H9 (cell line): ENCODE results near the gene GRIN2D. TPM values are rescaled to one million over a fixed set of nuclear protein-coding genes. Genes with fewer than 3 reads are reported as not detected.

Source experiments
- DNase-seq: peaks from one replicate; pipeline ENCODE4 v3.0.0-alpha.2; 2017
- H2AFZ ChIP-seq: one replicate; pipeline ENCODE4 v1.6.1; 2013; ENCODE audit warnings: mild to moderate bottlenecking, low read length, control low read depth, moderate library complexity
- H2AK5ac ChIP-seq: 2 replicates; pipeline ENCODE4 v1.6.1; 2013; ENCODE audit warnings: low read length, control low read depth, mixed read lengths; ENCODE audit not compliant: insufficient read length
- H2BK120ac ChIP-seq: one replicate; pipeline ENCODE4 v1.6.1; 2013; ENCODE audit warnings: low read depth, mild to moderate bottlenecking, low read length, control low read depth, inconsistent platforms; ENCODE audit not compliant: poor library complexity, severe bottlenecking
- H2BK12ac ChIP-seq: 2 replicates; pipeline ENCODE4 v1.6.1; 2013; ENCODE audit warnings: low read length, control low read depth, mixed read lengths, low read depth; ENCODE audit not compliant: insufficient read length
- H2BK15ac ChIP-seq: 2 replicates; pipeline ENCODE4 v1.6.1; 2013; ENCODE audit warnings: low read depth, low read length, control low read depth
- H2BK20ac ChIP-seq: one replicate; pipeline ENCODE4 v1.6.1; 2013; ENCODE audit warnings: low read depth, mild to moderate bottlenecking, low read length, control low read depth, inconsistent platforms; ENCODE audit not compliant: poor library complexity, severe bottlenecking
- H2BK5ac ChIP-seq: 2 replicates; pipeline ENCODE4 v1.6.1; 2013; ENCODE audit warnings: low read length, control low read depth, mixed read lengths; ENCODE audit not compliant: insufficient read length
- H3K14ac ChIP-seq: 2 replicates; pipeline ENCODE4 v1.6.1; 2013; ENCODE audit warnings: low read length, control low read depth; ENCODE audit not compliant: insufficient read depth
- H3K18ac ChIP-seq: 2 replicates; pipeline ENCODE4 v1.6.1; 2013; ENCODE audit warnings: low read depth, mild to moderate bottlenecking, mixed read lengths, low read length, control low read depth; ENCODE audit not compliant: insufficient read length
- H3K23ac ChIP-seq: 2 replicates; pipeline ENCODE4 v1.6.1; 2013; ENCODE audit warnings: low read length, control low read depth, mixed read lengths, low read depth; ENCODE audit not compliant: insufficient read length
- H3K23me2 ChIP-seq: 2 replicates; pipeline ENCODE4 v1.6.1; 2013; ENCODE audit warnings: low read depth, mild to moderate bottlenecking, mixed read lengths, low read length, control low read depth; ENCODE audit not compliant: insufficient read length, poor library complexity, severe bottlenecking
- H3K27ac ChIP-seq: 2 replicates; pipeline ENCODE4 v1.5.1; 2013; ENCODE audit warnings: low read length, control low read depth, mixed read lengths, low read depth; ENCODE audit not compliant: insufficient read length
- H3K27me3 ChIP-seq: 2 replicates; pipeline ENCODE4 v1.6.1; 2013; ENCODE audit warnings: low read length, control low read depth, inconsistent platforms; ENCODE audit not compliant: insufficient read depth
- H3K4ac ChIP-seq: 2 replicates; pipeline ENCODE4 v1.6.1; 2013; ENCODE audit warnings: low read depth, mild to moderate bottlenecking, control low read depth, inconsistent platforms, low read length, moderate library complexity
- H3K4me1 ChIP-seq: 2 replicates; pipeline ENCODE4 v1.6.1; 2013; ENCODE audit warnings: low read length, control low read depth, inconsistent platforms; ENCODE audit not compliant: insufficient read depth
- H3K4me2 ChIP-seq: 2 replicates; pipeline ENCODE4 v1.6.1; 2013; ENCODE audit warnings: low read length, control low read depth, mixed read lengths; ENCODE audit not compliant: insufficient read length, insufficient read depth
- H3K56ac ChIP-seq: 2 replicates; pipeline ENCODE4 v1.6.1; 2013; ENCODE audit warnings: low read depth, mild to moderate bottlenecking, mixed read lengths, low read length, control low read depth; ENCODE audit not compliant: insufficient read length
- H3K79me1 ChIP-seq: 2 replicates; pipeline ENCODE4 v1.6.1; 2013; ENCODE audit warnings: low read depth, mild to moderate bottlenecking, moderate library complexity, low read length, control low read depth, inconsistent platforms; ENCODE audit not compliant: insufficient read depth, poor library complexity, severe bottlenecking
- H3K79me2 ChIP-seq: 2 replicates; pipeline ENCODE4 v1.6.1; 2013; ENCODE audit warnings: low read length, control low read depth, inconsistent platforms; ENCODE audit not compliant: insufficient read depth
- H3K9ac ChIP-seq: 2 replicates; pipeline ENCODE4 v1.6.1; 2013; ENCODE audit warnings: low read length, control low read depth, mixed read lengths; ENCODE audit not compliant: insufficient read length; ENCODE audit errors: extremely low read depth
- H3K9me3 ChIP-seq: one replicate; pipeline ENCODE4 v1.6.1; 2013; ENCODE audit warnings: low read depth, low read length, inconsistent platforms; ENCODE audit not compliant: control insufficient read depth
- H3T11ph ChIP-seq: one replicate; pipeline ENCODE4 v1.6.1; 2013; ENCODE audit warnings: mild to moderate bottlenecking, low read length, control low read depth, inconsistent platforms
- H4K20me1 ChIP-seq: one replicate; pipeline ENCODE4 v1.6.1; 2013; ENCODE audit not compliant: control insufficient read depth, insufficient read length, insufficient read depth
- H4K5ac ChIP-seq: 2 replicates; pipeline ENCODE4 v1.6.1; 2013; ENCODE audit warnings: low read depth, mild to moderate bottlenecking, mixed read lengths, low read length, control low read depth; ENCODE audit not compliant: insufficient read length
- H4K8ac ChIP-seq: replicated peaks from 2 replicates; pipeline ENCODE4 v1.6.1; 2013; ENCODE audit warnings: low read length, control low read depth, mixed read lengths, low read depth; ENCODE audit not compliant: insufficient read length
- H4K91ac ChIP-seq: 2 replicates; pipeline ENCODE4 v1.6.1; 2013; ENCODE audit warnings: low read depth, mild to moderate bottlenecking, moderate library complexity, mixed read lengths, low read length, control low read depth; ENCODE audit not compliant: insufficient read length
- H3K27ac Mint-ChIP-seq, 3 experiments: 2 replicates in 2 of 3; 3 replicates in 1 of 3; pipeline ENCODE4 v1.8.0; 2020 to 2021; ENCODE audit warnings: mixed read lengths in 3 of 3, mild to moderate bottlenecking in 1 of 3, moderate library complexity in 1 of 3
- H3K27me3 Mint-ChIP-seq: 2 replicates; pipeline ENCODE4 v1.8.0; 2021; ENCODE audit warnings: low read depth, mild to moderate bottlenecking, moderate library complexity, mixed read lengths
- H3K36me3 Mint-ChIP-seq, 3 experiments: 2 replicates in 2 of 3; 3 replicates in 1 of 3; pipeline ENCODE4 v1.8.0; 2020 to 2021; ENCODE audit warnings: low read depth in 3 of 3, mixed read lengths in 3 of 3; ENCODE audit not compliant: insufficient read depth in 1 of 3
- H3K4me1 Mint-ChIP-seq, 2 experiments: 2 replicates each; pipeline ENCODE4 v1.8.0; 2020; ENCODE audit warnings: mixed read lengths in 2 of 2
- H3K4me3 Mint-ChIP-seq, 2 experiments: 2 replicates in 1 of 2; 3 replicates in 1 of 2; pipeline ENCODE4 v1.8.0; 2020 to 2021; ENCODE audit warnings: mild to moderate bottlenecking in 2 of 2, mixed read lengths in 2 of 2, moderate library complexity in 1 of 2
- H3K9me3 Mint-ChIP-seq, 2 experiments: 2 replicates in 1 of 2; 3 replicates in 1 of 2; pipeline ENCODE4 v1.8.0; 2020; ENCODE audit warnings: mild to moderate bottlenecking in 2 of 2, mixed read lengths in 2 of 2, moderate library complexity in 1 of 2
- WGBS: extraction: QIAGEN DNeasy Blood & Tissue Kit; methylation state at CpG from one replicate; pipeline ENCODE4 v1.1.7; 2013; ENCODE audit warnings: missing lambda C conversion rate, low lambda C conversion rate, mixed read lengths; ENCODE audit not compliant: insufficient read length; ENCODE audit errors: extremely low coverage; 5-methylcytosine and 5-hydroxymethylcytosine counted together
- total RNA-seq: library from RNA; stranded (reverse); gene quantifications from 2 replicates; pipeline ENCODE4 v1.2.1, GENCODE V29; 2021
- TF ChIP-seq, protein P1 (sequence below): fragments of 200-600 bp; sonication (generic); conservative IDR thresholded peaks from 3 replicates; pipeline ENCODE4 v1.8.0; 2021; ENCODE audit warnings: antibody characterized with exemption, mild to moderate bottlenecking

Gene GRIN2D
- total RNA-seq, 1 experiment from 2014 or later: 5.9 TPM

DNA sequence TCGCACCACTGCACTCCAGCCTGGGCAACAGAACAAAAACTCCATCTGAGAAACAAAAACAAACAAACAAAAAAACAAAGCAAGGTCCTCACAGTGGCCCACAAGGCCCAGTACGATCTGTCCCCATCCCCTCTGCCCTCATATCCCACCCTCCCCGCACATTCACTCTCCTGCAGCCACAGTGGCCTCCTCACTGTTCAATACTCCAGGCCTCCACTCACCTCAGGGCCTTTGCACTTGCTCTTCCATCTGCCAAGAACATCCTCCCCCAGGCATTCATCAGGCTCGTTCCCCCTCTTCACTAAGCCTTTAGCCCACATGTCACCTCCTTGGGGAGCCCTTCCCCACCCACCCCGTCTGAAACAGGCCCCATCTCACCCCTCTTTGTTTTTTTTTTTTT lies 34.3 kb upstream of the GRIN2D start:
- no peak overlapping the region for H3K4me2 ChIP-seq
- H3K79me1 ChIP-seq: no peaks in the 10 kb centered on the region
- no peak overlapping the region for H3K23ac ChIP-seq
- Mint-ChIP-seq H3K27me3 (no peaks in the 10 kb centered on the region), H3K4me3 (no peak overlapping the region), H3K27ac (no peak overlapping the region), H3K4me1 (peaks cover 5 to 11% of the 10 kb centered on the region in 2 experiments; a peak in 2 of 4 replicates), H3K36me3 (peaks cover 2 to 24% (median 11%) of the 10 kb centered on the region in 3 experiments; a peak in 6 of 7 replicates), H3K9me3 (no peaks in the 10 kb centered on the region)
- no peaks in the 10 kb centered on the region for H3K9me3 ChIP-seq
- TF ChIP-seq, protein P1, sequence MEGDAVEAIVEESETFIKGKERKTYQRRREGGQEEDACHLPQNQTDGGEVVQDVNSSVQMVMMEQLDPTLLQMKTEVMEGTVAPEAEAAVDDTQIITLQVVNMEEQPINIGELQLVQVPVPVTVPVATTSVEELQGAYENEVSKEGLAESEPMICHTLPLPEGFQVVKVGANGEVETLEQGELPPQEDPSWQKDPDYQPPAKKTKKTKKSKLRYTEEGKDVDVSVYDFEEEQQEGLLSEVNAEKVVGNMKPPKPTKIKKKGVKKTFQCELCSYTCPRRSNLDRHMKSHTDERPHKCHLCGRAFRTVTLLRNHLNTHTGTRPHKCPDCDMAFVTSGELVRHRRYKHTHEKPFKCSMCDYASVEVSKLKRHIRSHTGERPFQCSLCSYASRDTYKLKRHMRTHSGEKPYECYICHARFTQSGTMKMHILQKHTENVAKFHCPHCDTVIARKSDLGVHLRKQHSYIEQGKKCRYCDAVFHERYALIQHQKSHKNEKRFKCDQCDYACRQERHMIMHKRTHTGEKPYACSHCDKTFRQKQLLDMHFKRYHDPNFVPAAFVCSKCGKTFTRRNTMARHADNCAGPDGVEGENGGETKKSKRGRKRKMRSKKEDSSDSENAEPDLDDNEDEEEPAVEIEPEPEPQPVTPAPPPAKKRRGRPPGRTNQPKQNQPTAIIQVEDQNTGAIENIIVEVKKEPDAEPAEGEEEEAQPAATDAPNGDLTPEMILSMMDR: no peak
- no peak overlapping the region for H3K27ac ChIP-seq
- H2BK5ac ChIP-seq: no peak overlapping the region
- H3K4ac ChIP-seq: no peak overlapping the region
- no peak overlapping the region for H2BK20ac ChIP-seq
- no peak overlapping the region for H2AK5ac ChIP-seq
- H2BK15ac ChIP-seq: no peak overlapping the region
- H4K91ac ChIP-seq: no peak overlapping the region
- no peak overlapping the region for H2BK120ac ChIP-seq
- no peaks in the 10 kb centered on the region for H3K4me1 ChIP-seq
- H3K27me3 ChIP-seq: no peaks in the 10 kb centered on the region; the same call in 1 of the 2 replicates
- H2BK12ac ChIP-seq: no peak overlapping the region
- no peak overlapping the region for H3T11ph ChIP-seq
- no peak overlapping the region for H4K8ac ChIP-seq
- H3K9ac ChIP-seq: no peak overlapping the region
- no peak overlapping the region for H2AFZ ChIP-seq
- no peak for DNase-seq
- WGBS: no CpG with 5 or more reads among the region's 5 CpGs
- H3K14ac ChIP-seq: no peak overlapping the region
- no peaks in the 10 kb centered on the region for H4K20me1 ChIP-seq
- H3K56ac ChIP-seq: no peak overlapping the region
- no peak overlapping the region for H4K5ac ChIP-seq
- H3K18ac ChIP-seq: no peak overlapping the region
- peaks cover 5% of the 10 kb centered on the region for H3K23me2 ChIP-seq
- H3K79me2 ChIP-seq: no peaks in the 10 kb centered on the region
